HG02852 (cell line): ENCODE results near the gene PAK1.
"Not testable (repeated sequence)": the region's sequence is repeated elsewhere in the genome, so short reads cannot be mapped to it uniquely, and the experiment has no call there.

Experiments used
- ATAC-seq: cut with Tn5 transposase; IDR thresholded peaks from one replicate; pipeline ENCODE4 v1.9.1; 2021; ENCODE audit warnings: mild to moderate bottlenecking, moderate library complexity; ENCODE audit not compliant: unreplicated experiment

The PAK1 gene

DNA sequence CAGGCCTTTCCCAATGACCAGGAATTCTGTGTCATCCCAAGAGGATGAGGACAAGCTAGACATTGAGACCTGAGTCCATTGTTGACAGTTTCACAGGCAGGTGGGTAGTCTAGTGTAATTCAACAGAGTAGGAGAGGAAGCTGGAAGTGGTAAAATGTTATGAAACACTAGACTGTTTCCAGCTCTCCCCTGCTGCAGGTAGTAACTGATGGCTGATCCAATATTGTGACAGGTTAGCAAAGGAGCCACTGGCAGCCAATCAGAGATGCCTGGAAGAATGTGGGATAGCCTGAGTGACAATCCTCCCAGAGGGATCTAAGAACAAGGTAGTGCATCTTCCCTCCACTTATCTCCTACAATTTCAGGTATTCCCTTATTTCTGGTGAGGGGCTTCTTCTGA is 161.8 kb downstream of the PAK1 start:
- ATAC-seq = no peak

DNA sequence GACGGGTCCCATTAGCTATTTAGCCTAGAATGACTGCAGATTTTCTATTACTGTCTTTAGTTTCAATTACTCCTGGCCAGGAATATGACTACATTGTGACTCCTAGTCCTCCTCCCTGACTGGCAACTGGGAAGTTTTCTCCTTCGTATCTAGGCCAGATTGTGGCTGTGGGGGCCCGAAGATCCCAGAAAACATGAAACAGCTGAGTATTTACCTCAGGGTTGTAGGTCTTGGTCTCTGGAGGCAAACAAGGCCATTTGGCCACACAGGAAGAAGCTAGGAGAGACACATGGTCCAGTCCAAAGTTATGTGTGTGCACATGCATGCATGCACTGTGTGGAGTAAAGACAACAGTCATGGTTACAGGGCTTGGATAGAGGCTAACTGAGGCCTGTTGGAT is 162.2 kb downstream of the PAK1 start:
- ATAC-seq = no peak

DNA sequence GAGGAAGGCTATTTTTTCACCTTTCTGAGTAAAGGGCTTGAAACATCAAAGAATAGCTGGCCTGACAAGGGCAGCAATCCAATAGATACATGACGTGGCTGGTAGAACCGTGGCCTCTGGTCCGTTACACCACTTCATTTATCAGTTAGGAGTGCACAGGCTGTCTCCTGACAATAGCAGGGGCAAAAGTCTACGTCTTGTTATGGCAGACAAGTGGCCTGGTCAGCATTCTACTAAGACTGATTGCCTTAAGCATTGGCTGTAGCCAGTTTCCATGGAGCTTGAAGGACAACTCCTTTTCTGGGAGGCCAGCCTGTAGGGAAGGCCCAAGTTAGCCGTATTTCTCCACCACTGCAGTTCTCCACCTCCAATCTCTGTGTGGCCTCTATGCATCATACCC is 163.2 kb downstream of the PAK1 start:
- ATAC-seq = no peak

DNA sequence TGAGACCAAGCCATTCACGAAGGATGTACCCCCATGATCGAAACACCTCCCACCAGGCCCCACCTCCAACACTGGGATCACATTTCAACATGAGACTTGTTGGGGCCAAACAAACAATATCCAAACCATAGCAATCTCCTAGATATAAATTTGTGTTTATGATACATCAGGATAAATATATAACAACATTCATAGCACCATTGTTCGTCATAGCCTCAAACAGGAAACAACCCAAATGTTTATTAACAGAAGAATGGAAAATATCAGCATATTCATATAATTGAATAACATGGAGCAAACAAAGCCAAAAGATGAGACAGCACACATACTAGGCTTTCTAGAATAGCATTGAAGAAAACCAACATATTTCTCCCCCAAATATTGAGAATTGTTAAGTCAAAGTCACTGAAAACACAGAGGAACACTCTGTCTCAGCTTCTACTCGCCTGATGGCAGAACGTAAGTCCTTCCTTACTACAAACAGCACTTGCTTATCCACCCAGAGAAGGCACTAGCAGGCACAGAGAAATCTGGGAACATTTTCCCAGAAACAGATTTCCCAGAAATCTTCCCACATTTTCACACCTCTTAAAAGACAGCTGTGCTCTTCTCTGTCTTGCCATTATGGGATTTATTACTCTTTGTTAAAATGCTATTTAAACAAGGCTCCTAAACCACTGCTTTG is 164.4 kb downstream of the PAK1 start:
- ATAC-seq = no peak

DNA sequence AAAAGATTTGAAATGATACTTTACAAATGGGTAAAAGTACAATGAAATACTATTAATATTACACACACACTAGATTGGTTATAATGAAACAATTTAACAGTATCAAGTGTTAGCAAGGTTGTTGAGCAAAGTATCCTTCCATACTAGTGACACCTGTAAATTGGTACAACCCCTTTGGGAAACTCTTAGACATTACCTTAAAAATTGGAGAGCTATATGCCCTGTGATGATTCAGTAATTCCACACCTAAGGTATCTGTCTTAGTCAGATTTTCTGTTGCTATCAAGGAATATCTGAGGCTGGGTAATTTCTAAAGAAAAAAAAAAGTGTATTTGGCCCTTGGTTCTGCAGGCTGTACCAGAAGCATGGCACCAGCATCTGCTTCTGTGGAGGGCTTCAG is 165.1 kb downstream of the PAK1 start:
- ATAC-seq = no peak

DNA sequence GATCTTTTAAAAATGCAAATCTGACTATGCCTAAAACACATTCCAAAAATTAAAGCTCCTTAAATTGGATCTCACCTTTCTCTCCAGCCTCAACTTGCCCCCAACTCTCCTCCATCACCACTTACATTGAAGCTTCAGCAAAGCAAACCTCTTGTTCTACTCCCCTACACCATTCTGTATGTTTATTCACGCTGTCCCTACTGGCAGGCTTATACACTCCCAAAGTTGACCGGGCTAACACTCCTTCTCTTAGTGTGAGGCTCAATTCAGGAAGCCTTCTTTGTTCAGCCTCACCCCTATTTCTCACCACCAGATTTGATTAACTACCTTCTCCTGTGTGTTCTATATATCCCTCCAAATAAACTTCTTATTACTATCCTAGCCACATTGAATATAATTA is 170.6 kb downstream of the PAK1 start:
- no peak for ATAC-seq

DNA sequence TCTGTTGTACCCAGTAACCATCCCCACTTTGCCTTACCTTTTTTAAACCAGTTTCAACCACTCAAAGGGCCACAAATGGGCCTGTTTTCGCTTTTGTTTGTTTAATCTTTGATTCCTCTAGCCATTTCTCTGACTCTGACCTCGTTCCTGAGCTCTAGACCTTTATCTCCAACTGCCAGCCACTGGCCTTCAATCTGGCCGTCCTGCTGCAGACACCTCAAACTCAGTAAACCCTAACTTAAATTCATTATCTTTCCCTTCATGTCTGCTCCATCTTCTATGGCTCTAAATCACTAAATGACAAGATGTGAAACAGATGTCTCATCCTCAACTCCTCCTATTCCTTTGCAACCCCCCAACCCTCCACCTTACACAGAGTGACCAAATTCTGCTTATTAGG is 171.1 kb downstream of the PAK1 start:
- no peak for ATAC-seq

DNA sequence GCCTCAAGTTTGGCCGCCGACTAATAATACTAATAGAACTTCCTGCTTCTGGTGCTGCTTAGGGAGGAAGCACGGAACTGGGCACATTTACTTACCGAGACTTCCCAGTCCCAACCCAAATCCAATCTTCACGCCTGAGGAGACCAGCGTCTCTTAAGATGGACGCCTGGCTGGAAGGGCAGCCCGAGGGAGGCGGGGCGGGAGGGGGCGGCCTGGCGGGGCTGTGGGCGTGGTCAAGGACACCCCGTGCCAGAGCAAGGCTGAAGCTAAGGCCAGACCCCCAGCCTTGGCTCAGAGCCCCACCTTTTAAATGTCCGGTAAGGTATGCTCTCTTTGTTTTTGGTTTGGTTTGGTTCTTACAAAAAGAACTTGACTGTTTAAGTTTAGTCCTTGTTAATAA is 172.4 kb downstream of the PAK1 start, which contains the start of gene GDPD4:
GDPD4 (minus strand) TSS at position 177 of the 400 bp plus-strand sequence. CDS start 16,549 bp downstream, outside the sequence.
- ATAC-seq = no peak

DNA sequence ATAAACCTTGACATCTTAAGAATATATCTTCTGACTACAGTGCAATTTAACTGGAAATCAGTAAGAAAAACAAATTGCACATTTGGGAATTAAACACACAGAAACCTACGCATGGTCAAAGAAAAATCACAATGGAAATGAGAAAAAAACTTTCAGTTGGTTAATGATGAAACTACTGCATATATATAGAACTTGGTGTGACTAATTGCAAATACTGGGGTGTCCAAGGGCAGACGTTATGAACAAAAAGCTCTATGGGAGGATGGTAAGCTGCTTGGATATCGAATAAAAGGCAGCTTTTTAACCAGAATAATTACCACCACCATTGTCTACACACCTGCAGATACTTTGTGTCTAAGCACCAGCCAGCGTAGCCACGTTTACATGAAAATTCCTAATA is 173.2 kb downstream of the PAK1 start:
- no peak for ATAC-seq

DNA sequence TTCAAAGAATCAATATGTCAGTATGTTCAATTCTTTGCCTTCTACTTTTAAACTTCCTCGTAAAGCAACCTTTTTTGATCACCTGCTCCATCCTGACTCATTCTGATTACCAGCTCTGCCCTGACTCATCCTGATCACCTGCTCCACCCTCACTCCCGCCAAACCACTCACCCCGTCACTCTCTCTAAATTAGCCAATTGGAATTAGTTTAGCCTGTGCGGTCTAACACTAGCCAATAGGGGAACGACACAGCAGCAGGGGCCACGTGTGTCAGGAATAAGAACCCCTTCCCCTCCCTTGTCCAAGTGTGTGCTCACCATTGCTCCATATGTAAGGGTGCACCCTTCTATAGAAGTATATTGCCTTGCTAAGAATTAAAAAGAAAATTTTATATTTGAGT is 173.9 kb downstream of the PAK1 start:
- ATAC-seq = not testable (repeated sequence)

DNA sequence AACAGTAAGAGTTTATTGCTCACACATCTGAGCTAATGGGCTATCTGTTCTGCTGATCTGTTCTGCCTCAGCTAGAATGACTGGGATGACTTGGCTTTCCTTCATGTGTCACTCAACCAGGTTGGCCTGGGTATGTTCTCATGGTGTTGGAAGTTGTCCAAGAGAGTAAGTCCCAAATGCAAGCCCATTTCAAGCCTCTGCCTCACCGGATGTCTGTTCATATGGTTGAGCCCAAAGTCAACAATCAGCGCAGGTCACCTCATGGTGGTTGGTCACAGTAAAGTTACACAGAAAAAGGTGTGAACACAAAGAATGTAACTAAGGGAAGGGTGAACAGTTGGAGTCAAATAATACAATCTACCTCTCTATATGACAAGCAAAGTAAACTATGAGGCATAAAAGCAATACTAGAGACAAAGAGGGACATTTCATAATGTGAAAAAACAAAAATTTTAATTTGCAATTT is 174.3 kb downstream of the PAK1 start:
- ATAC-seq = no peak

DNA sequence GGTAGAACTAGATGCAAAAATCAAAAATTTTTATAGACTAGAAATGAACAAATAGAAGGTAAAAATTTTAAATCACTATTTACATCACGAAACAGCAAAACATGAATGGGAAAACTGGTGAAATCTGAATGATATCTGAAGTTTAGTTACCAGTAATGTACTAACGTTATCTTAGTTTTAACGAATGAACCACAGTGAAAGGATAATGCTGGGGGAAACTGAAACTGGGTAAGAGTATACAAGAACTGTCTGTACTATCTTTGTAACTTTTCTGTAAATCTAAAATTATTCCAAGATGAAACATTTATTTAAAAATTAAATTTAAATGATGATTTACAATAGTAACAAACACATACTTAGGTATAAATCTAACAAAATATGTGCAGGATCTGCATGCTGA is 179.9 kb downstream of the PAK1 start:
- no peak for ATAC-seq

DNA sequence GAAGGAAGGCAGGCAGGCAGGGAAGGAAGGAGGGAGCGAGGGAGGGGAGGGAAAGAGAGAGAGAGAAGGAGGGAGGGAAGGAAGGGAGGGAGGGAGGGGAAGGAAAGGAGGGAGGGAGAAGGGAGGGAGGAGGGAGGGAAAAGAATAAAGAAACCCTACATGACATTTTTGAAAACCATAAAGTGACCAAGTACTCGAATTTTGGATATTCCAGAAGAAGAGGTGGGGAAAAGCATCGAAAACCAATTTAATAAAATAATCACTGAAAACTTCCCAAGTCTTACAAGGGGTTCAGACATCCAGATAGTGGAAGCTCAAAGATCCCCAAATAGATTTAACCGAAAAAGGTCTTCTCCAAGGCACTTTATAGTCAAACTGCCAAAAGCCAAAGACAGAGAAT is 184.2 kb downstream of the PAK1 start:
- no peak for ATAC-seq

DNA sequence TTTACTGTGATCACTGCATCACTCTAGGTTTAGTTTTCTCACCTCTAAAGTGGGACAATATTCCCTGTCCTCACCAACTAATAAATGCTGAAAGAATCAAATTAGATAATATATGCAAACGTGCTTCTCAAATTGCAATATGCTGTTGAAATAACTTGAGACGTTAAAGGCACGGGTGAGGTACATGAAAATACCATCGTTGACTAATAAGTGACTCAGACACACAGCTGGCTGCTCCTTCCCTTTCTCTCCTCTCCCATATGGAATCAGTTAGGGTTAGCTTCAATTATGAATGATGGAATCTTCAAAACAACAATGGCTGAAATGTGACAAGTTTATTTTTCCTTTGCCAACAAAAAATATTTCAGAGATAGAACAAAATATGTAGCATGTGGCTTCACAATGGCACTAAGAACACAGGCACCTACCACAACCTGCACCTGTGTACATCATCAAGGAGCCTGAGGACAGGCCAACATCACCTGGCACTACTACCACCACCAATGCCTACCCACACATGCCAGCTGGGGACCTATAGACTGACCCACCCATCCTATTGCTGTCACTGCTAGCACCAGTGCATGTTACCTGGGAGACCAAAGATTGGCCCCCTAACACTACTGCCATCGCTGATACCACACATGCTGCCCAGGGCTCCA is 186.2 kb downstream of the PAK1 start:
- ATAC-seq = no peak

DNA sequence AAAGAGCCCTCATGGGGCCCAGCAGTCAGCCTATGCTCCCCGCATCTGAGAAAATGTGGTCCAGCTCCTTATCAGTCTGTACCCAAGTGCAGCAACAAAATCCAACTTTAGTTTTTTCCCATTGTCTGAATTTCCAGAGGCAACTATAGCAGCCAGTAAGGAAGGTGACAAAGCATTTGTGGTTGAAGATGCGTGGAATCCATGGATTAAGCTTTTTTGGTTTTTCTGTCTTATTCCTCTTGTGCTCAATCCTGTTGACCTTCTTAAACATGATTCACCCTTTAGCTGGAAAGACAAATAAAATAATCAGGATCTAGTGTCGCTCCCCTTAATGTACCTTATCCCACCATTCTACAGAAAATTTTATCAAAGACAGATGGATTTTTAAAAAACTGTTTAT is 186.8 kb downstream of the PAK1 start:
- no peak for ATAC-seq

DNA sequence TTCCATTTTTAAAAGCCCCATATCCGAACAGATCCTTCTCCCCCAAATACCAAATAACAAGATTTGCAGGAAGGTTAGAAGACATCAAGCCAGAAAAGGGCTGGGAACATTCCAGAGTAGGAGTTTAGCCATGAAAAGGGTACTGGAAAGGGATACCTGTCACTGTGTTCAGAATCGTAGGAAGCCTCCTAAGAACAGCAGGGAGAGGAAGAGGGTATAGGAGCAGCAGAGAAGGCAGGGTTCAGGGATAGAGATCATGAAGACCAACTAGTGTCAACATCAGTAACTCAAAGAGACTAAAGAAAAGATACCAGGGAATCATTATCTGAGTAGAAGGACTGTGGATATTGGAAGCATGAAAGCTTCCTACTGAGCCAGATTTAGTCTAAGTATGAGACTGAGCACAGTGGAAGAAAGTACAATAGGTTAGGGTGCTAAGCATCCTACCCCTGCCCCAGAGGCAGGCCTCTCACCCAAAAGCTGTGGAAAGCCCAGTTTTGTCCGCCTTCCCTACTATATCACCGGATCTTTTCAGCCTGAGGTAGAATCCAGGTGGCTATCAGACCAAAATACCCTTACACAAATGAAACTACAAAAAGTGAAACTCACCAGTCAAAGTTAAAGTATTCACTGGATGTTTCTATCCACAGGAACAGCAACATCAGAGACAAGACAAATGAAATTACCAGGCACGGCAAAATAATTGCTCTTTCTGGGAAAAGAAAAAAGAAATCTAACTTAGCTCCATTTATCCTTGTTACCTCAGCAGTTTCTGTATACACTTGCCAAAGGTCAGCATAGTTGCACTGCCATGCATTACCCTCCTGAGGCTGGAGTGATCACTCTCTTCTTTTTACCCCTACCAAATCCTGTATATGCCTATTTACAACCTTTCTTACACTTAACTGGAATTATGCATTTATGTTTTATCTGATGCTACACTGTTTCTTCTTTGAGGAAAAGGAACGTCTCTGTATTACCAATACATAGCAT is 189.1 kb downstream of the PAK1 start:
- ATAC-seq = no peak

DNA sequence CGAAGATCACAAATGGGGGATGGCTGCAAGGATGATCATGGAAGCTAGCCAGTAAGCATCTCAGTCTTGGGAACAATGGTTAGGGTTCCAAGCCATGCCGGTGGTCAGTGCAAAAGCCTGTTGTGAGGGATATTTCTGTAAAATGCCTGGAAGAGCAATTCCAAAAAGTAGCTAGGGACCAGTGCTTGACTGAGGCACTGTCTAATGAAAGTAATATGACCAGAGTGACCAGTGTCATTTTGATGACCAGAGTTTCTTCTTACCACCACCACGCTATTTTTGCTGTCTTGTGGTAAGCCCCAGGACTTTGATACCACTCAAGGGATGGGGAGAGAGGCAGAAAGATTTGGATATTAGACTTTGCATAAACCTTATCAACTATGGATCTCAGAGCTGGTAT is 190.8 kb downstream of the PAK1 start:
- ATAC-seq = no peak

DNA sequence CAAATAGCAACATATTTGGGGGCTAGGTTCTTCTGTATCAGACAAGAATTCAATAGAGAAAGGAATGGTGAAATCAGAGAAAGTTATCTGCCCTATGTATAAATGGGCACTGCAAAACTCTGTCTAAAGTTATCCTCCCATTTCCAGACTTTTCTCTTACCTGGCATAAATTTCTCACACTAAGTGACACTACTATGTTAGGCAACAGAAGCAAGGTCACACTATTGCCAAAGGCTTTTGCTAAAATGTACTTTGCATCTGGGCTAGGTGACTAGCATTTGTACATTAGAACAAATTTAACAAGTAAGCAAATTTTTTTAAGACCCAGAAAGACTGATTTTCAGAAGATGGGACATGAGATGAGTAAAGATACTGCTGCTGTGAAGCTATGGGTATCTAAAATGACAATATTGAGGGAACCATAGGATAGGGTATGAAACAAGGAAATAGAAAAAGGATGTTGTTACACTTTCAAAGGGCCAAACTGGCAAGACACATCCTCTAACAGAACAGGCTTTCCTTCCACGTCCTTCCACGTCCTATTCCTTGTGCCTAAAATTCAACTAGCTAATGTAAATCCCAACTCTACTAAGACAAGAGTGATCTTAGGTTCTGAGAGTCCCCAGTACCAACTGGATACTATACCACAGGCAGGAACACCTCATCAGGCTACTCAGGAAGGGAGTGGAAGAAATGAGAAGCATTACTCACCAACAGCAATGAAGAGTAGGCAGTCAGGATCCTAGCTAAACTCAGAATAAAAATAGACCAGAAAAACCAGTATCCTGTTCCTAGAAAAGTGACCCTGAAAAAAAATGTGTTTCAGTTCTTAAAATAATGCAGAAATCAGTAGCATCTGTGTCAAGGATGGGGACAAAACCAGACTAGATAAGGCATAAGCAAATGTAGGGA is 195.0 kb downstream of the PAK1 start:
- ATAC-seq = no peak

DNA sequence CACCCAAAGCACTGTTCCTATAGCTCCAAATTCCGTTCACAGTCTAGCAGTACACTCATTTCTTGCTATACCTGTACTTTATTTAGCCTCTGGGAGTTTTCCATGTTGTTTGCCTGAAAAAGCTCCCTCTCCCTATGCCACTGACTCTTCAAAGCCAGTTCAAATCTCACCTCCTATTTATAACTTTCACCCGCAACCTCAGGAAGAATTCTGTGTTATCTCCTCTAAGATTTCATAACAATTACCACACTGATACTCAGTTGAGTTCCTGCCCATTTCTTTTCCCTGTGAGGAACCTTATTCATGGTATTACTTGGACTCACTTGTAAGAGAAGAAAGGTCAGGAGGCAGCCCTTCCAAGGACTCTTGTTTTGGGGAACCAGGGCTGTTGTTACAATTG is 197.6 kb downstream of the PAK1 start:
- ATAC-seq = no peak
